Fibroblast of skin of right quadriceps (primary cell): ENCODE results near the gene SLC8A2.

Experiments
- DNase-seq: peaks from one replicate; pipeline ENCODE4 v3.0.0-alpha.2; 2013

The SLC8A2 gene

GRCh38 chr19:47448360-47448727, 23.3 kb downstream of the SLC8A2 start:
- DNase-seq, result no peak

- DNase-seq, result peak; percentile 45
Measured at GRCh38 chr19:47447470-47448359, 24.0 kb downstream of the SLC8A2 start.

- DNase-seq, result no peak
Measured at GRCh38 chr19:47446534-47447469, 24.9 kb downstream of the SLC8A2 start.

- no peak for DNase-seq
Measured at GRCh38 chr19:47445937-47446402, 25.7 kb downstream of the SLC8A2 start.

GRCh38 chr19:47445527-47445926, 26.2 kb downstream of the SLC8A2 start:
- no peak for DNase-seq

- DNase-seq, result no peak
Measured at GRCh38 chr19:47444388-47444821, 27.3 kb downstream of the SLC8A2 start.

GRCh38 chr19:47443331-47443730, 28.4 kb downstream of the SLC8A2 start:
- no peak for DNase-seq

GRCh38 chr19:47438793-47439220, 32.9 kb downstream of the SLC8A2 start:
- DNase-seq, result no peak

- no peak for DNase-seq
Measured at GRCh38 chr19:47437500-47437899, 34.2 kb downstream of the SLC8A2 start.

- DNase-seq, result peak; percentile 48
Measured at GRCh38 chr19:47436712-47437401, 34.8 kb downstream of the SLC8A2 start.

GRCh38 chr19:47435883-47436417, 35.7 kb downstream of the SLC8A2 start:
- DNase-seq, result no peak

GRCh38 chr19:47435196-47435595, 36.5 kb downstream of the SLC8A2 start:
- no peak for DNase-seq

GRCh38 chr19:47434088-47434487, 37.6 kb downstream of the SLC8A2 start:
- no peak for DNase-seq

GRCh38 chr19:47433121-47433520, 38.6 kb downstream of the SLC8A2 start:
- DNase-seq, result peak; percentile 35

GRCh38 chr19:47432499-47432898, 39.2 kb downstream of the SLC8A2 start:
- no peak for DNase-seq

GRCh38 chr19:47432091-47432490, 39.6 kb downstream of the SLC8A2 start:
- DNase-seq, result no peak

GRCh38 chr19:47430041-47430802, 41.5 kb downstream of the SLC8A2 start:
- peak; percentile 55 for DNase-seq

GRCh38 chr19:47429140-47429793, 42.4 kb downstream of the SLC8A2 start:
- no peak for DNase-seq

- peak; percentile 100 for DNase-seq
Measured at GRCh38 chr19:47428177-47428894, 43.4 kb downstream of the SLC8A2 start.
